NCI-H2107 treated with DMSO at 0.1 percent for 48 hours (cell line): ENCODE data around the gene BST2.
"Not testable (repeated sequence)": the region's sequence is repeated elsewhere in the genome, so short reads cannot be mapped to it uniquely, and the experiment has no call there.

Source experiments
- DNase-seq: peaks from one replicate; lab custom pipeline; 2025; ENCODE audit not compliant: unreplicated experiment; lab: John Stamatoyannopoulos, UW

BST2 gene

GRCh38 chr19:17389957-17390664 lies 15.3 kb downstream of the BST2 start:
- no peak for DNase-seq

DNA sequence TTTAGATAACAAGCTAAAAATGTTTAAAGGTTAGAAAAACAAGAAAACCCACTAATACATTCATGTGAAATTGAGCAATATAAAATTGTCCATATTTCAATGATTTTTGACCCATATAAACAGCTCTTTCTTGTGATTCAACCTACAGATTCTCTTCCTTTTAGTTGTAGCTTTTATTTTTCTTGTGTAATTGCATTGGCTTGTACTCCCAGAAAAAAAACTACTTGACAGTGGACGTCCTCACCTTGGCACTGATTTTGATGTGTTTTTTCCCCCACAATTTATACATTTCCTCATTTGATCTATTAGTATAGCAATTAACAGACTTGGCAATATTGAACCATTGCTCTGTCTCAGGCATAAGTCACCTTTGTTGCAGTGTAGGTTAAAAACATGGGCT lies 16.1 kb downstream of the BST2 start:
- no peak for DNase-seq

GRCh38 chr19:17385878-17386611 lies 19.4 kb downstream of the BST2 start:
- no peak for DNase-seq

DNA sequence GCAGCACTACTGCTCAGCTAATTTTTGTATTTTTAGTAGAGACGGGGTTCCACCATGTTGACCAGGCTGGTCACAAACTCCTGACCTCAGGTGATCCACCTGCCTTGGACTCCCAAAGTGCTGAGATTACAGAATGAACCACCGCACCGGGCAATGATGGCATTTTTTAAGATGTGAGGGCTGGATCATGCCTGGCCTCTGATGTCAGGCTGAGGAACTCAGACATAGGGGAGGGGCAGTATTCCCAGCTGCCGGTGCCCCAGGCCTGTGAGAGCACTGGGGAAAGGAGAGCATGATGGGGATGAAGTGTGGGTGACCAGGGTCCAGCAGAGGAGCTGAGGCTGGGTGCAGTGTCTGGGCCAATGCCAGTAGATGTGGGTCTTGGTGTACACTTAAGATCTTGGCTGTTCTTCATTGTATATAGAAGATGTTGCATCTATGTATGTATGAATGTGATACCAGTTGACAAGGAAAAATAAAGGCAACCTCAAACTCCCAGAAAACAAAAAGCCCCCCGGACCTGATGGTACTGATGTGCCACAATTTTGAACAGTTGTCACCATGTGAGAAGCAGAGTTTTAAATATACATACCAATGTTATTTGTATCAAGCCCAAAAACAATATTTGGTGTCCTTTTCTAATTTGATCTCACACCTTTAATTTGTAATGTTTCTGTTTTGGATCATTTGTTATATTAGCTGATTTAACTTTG lies 24.8 kb downstream of the BST2 start:
- DNase-seq, result no peak

DNA sequence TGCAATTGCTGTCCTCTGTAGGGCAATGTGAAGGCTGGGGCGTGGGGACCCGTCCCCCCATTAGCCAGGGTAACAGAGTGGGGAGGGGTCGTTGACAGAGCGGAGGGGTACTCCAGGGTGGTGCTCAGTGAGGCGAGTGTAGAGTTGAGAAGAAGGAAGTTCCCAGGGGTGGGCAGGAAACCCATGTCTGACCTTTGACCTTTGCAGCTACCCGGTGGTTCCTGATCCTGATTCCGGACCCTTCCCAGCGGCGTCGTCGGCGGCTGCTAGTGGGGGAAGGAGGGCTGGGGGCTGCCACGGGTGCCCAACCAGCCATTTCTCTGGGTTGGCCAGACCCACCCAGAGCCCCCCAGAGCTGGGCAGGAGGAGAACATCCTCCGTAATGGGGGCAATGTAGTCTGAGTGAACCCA lies 26.2 kb downstream of the BST2 start:
- no peak for DNase-seq

GRCh38 chr19:17378271-17378670 lies 27.2 kb downstream of the BST2 start:
- no peak for DNase-seq

GRCh38 chr19:17376935-17377600 lies 28.4 kb downstream of the BST2 start, which contains the start of gene PLVAP:
Gene PLVAP, minus strand, starts transcription at chr19:17377342. Its CDS starts 54 bp downstream, at chr19:17377288.
- DNase-seq, result no peak

GRCh38 chr19:17370026-17370587 lies 35.3 kb downstream of the BST2 start:
- DNase-seq, result no peak

GRCh38 chr19:17365361-17365760 lies 40.1 kb downstream of the BST2 start:
- no peak for DNase-seq

- DNase-seq, result not testable (repeated sequence)
These were observed 41.4 kb downstream of the BST2 start for GRCh38 chr19:17363852-17364605.

- no peak for DNase-seq
These were observed 45.3 kb downstream of the BST2 start for GRCh38 chr19:17359905-17360800.

DNA sequence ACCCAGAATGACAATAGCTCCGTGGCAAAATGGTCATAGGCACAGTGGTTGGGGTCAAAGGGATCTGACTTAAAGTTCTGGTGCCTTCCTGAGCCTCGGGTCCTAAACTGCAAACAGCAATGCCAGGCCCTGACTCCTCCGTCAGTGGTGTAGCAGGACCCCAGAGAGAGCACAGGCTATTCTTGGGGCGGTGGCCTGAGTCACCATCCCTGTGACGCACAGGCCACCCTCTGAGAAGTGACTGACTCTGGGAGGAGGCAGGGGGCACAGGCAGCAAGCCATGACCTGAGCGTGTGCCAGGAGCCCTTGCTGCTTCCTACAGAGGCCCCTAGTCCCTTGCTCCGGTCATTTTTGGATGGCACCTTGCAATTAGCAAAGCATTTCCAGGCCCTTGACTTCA lies 47.0 kb downstream of the BST2 start:
- DNase-seq, result no peak

DNA sequence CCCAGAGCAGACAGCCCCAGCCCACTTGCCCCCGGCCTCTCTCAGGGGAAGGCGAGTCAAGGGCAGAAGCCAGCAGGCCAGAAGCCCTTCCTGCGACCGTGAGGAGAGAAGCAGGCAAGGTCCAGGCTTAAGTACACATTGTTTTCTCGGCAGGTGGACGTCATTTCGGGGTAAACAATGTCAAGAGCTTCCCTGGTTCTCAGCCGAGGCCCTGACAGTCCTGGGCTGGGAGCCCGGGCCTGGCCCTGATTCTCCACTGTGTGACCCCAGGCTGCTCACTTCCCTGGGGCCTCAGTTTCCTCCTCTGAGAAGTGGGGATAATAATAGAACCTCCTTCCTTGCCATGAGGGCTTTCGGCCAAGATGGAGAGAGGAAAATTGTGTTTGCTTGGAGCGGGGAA lies 47.7 kb downstream of the BST2 start:
- DNase-seq, result no peak

- DNase-seq, result no peak
These were observed 48.3 kb downstream of the BST2 start for GRCh38 chr19:17357078-17357666.

DNA sequence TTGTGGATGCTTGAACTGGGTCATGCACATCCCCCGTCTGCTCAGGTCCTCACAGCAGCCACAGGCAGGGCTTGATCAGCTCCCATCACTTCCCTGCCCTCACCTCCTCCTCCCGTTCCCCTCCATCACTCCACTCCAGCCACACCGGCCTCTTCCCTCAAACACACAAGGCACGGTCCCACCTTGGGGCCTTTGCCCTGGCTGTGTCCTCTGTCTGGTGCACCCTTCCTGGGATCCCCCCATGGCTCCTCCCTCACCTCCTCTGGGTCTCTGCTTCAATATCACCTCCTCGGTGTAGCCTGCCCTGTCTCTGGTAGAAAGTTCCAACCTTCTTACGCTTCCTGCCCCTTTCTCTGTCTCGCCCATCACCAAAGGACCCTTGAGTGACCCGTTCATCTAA lies 52.0 kb downstream of the BST2 start:
- no peak for DNase-seq
